Measurements from ENCODE around the gene SPEF2. TPM values are rescaled to one million over a fixed set of nuclear protein-coding genes. Genes with fewer than 3 reads are reported as not detected.

The SPEF2 gene
- total RNA-seq, 2 experiments from 2014 or later: 6.7 to 8.3 TPM

DNA sequence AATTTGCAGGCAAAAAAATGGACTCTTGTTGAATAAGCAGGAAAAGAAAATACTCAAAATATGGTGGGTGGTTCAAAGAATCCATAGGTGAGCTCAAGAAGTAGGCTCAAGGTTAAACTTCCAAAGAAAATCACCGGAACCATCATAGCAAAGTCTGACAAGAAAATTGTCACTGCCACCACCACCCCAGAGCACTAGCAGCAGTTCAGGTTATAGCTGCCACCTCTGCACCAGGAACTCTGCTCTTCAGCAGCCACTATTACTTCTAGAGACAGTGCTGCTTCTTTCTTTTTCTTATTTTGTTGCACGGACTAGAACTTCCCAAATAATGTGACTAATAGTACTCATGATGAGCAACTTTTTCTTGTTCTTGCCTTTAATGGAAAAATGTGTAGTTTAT, 70.3 kb downstream of the SPEF2 start:
- CTCF ChIA-PET: no interaction called here
- POLR2A ChIA-PET: no interaction called here

DNA sequence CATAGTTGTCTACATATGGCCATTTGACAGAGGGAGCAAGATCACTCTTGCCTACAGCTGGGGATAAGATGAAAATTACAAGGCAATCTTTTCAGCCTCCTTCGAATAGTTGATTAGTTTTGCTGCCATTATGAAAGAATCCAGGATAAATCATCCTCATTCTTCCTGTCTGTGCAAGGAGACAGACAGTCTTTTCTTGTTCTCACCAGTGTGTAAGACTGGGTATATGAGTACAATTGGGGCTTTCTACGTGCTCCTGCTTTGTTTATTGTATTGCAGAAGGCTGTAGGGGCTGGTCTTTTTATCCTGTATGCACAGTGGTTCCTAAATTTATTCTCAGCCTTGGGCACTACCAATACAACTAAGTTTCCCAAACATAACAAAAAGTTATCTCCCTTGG, 76.8 kb downstream of the SPEF2 start:
- CTCF ChIA-PET: no interaction called here
- POLR2A ChIA-PET: interaction anchor here (0.7 kb wide), 1 partner anchor 420 kb away, joined by 3 read pairs; no protein-coding TSS in a partner anchor

DNA sequence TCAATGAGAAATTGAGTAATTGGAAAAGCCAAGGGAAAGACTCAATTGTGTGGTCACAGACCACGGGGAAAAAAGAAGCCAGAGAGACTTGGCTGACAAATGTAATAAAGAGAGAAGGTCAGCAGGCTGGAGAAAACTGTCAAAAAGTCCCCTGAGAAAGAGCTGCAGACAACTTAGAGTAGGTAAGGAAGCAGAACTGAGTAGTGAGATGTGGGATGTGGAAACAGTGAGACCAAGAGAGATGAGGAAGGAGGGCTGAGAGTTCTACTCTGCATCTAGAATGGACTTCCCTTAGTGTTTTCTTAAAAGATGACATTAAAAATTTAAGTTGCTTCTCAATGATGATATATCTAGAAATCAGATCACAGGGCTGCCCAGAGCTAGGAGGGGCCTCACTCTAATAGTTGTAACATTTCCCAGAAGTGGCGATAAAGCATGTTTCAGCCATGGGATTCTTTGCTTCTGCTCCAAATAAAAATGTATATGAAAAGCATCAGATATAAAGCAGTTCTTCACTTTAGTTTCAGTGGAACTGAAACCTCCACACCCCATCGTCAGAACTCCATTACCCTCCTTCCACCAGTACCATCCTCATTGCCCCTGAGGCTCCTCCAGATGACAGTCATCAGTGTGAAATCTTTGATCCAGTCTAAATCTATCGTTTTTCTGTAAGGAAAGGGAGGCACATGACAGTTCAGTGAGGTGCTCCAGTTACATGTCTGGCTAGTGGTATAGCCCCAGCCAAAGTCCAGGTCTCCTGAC, 80.6 kb downstream of the SPEF2 start:
- CTCF ChIA-PET: no interaction called here
- POLR2A ChIA-PET: no interaction called here

DNA sequence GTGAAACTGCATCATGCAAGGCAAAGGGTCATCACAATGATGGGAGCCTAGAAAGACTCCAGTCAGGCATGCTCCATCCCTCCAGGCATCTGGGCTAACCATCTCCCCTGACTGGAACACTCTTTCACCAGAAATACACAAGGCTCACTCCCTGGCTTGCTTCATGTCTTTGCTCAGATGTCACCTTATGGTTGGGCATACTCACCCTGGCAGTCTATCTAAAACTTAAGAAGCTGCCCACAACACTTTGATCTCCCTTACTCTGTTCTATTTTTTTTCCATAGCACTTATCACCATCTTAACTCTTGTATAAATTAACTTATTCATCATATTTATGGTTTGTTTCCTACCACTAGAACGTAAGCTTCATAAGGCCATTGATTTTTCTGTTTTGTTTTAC, 90.0 kb downstream of the SPEF2 start:
- ChIA-PET CTCF (no interaction called here), POLR2A (no interaction called here)

DNA sequence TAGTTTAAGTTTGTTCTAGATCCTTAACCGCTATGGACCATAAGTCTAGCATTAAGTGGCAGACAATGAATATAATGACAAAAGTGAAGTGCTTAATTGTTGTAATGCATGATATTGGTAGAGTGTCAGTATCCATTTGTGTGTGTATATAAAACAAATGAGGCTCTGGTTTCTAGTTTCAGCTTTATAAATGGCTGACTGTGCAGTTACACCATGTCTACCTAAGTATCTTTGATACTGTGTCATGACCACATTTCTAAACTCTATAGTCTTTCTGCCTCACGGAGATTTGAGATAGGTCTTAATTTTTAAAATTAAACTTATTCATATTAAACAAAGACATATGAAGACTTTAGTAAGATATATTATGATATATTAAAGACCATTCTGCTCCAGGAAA, 92.0 kb downstream of the SPEF2 start:
- ChIA-PET POLR2A (no interaction called here), CTCF (no interaction called here)

DNA sequence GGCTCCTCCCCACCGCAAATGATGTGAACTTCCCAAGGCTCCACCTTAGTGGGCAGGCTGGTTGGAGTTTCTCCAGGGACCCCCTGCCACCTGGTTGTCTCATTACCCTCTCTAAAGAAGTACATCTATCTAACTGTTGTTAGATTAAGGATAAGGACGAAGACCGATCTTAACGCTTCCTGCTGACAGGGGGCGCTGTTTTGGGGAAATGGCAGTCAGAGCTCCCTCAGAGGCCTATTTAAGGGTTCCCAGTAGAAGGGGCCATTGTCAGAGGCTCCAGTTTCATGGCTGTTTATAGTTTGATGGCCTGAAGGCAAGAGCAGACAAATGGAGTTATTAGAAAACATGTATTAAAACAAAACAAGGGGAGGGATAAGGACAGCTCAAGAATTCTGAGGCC, 100.1 kb downstream of the SPEF2 start:
- CTCF ChIA-PET: no interaction called here
- POLR2A ChIA-PET: no interaction called here

DNA sequence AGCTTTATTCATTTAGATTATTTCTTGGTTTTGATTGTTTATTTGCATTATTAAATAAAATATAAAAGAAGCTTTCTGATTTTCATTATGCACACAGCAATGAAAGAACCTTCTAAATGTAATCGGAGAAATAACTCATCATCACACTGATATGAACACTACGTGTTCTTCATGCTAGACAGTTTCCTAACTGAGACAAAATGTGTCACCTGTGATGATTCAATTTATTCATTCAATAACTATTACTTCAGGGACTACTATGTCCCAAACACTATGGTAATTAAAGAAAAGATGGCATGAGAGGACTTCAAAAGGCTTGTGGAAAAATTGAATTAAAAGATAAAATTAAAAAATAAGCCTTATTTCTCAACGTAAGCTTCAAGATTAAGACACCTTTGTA, 118.1 kb downstream of the SPEF2 start:
- POLR2A ChIA-PET: no interaction called here
- CTCF ChIA-PET: interaction anchor here (0.9 kb wide), 1 partner anchor 62 kb away, joined by 5 read pairs; no protein-coding TSS in a partner anchor

DNA sequence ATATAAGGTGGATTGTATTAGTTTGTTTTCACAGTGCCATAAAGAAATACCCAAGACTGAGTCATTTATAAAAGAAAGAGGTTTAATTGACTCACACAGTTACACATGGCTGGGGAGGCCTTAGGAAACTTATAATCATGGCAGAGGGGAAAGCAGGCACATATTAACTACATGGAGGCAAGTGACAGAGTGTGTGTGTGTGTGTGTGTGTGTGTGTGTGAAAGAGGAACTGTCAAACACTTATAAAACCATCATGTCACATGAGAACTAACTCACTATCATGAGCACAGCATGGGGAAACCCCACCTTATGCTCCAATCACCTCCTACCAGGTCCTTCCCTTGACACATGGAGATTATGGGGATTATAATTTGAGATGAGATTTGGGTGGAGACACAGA, 118.6 kb downstream of the SPEF2 start:
- ChIA-PET CTCF (interaction anchor here (0.7 kb wide), 1 partner anchor 66 kb away, joined by 3 read pairs; no protein-coding TSS in a partner anchor), POLR2A (interaction anchor here (0.6 kb wide), 1 partner anchor 58 kb away, joined by 5 read pairs; no protein-coding TSS in a partner anchor)

DNA sequence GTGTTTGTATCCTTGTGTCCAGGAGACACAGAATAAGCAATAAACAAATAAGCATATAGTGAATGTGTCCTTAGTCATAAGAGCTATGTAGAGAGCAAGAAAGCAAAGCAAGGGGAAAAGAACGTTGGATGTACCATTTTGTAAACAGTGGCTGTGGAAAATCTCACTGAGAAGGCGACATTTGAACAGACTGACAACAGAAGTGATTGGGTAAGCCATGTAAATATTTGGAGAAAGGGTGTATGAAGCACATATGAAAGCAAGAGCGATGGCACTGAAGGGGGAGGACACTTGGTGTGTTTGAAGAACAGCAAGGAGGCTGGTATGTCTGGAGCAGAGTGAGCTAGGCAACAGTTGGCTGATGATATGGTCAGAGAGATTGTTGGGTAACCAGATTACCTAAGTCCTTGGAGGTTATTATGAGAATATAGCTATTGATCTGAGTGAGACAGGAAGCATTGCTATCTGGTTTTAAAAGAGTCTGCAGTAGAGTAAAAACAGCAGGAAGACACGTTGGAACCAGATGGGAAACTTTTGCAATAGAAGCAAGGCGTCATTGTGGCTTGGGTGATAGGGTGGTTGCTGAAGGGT, 123.6 kb downstream of the SPEF2 start:
- ChIA-PET CTCF (no interaction called here), POLR2A (no interaction called here)

DNA sequence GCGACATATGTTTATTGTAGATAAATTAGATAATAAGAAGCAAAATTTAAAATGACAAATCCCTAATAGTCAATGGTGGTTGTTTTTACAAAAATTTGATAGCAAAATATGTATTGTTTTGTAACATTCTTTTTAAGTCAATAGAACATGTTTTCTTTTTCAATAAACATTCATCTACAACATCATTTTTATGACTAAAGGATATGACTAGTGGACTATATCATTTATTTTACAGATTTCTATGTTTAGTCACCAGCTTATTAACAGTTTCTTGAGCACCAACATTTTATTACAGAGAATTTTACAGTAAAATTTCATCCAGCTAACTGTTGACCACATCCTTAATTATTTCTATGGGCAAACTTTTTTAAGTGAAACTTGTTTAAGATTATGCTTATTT, 124.3 kb downstream of the SPEF2 start:
- CTCF ChIA-PET: no interaction called here
- POLR2A ChIA-PET: no interaction called here

DNA sequence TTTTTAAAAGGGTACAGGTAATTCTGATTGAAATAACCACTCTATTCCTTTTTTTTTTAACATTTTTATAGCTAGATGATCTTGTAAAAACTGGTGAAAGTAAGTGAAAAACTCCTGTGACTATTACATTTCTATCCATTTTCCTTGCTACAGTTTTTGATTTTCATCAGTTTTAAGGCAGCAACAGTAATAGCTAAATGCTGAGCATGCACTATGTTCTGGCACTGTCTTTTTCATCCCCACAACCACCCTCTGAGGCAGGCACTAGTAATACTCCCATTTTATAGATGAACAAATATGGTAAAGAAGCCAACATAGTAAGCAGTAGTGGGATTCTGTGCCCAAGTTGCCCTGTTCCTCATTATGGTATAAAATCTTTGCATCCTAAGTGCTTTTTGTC, 126.0 kb downstream of the SPEF2 start:
- ChIA-PET CTCF (no interaction called here), POLR2A (no interaction called here)

DNA sequence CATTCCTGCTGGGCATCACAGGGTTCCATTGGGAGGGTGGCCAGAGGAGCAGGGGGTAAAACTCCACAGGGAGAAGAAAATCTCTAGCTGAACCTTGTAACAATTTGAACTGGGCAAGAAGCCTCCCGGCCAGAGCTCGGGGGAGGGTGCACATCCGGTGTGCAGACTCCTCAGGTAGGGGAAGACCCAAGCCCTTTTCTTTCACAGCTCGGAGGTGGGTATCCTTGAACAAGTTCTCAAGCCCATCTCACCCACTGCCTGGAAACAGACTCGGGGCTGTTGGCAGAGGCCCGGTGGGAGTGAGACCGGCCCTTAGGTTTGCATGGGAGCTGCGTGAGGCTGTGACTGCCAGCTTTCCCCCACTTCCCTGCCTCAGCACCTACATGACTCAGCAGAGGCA, 127.5 kb downstream of the SPEF2 start:
- ChIA-PET POLR2A (no interaction called here), CTCF (interaction anchor here (1.1 kb wide), 1 partner anchor 102 kb away, joined by 3 read pairs; no protein-coding TSS in a partner anchor)

DNA sequence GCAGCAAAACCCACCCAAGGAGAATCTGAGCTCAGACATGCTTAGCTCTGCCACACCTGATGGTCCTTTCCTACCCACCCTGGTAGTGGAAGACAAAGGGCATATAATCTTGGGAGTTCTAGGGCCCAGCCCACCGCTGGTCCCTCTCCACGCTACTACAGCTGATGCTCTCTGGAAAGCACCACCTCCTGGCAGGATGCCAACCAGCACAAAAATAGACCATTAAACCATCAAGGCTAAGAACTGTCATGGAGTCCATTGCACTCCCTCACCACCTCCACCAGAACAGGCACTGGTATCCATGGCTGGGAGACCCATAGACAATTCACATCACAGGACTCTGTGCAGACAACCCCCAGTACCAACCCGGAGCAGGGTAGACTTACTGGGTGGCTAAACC, 128.0 kb downstream of the SPEF2 start:
- ChIA-PET CTCF (no interaction called here), POLR2A (no interaction called here)

DNA sequence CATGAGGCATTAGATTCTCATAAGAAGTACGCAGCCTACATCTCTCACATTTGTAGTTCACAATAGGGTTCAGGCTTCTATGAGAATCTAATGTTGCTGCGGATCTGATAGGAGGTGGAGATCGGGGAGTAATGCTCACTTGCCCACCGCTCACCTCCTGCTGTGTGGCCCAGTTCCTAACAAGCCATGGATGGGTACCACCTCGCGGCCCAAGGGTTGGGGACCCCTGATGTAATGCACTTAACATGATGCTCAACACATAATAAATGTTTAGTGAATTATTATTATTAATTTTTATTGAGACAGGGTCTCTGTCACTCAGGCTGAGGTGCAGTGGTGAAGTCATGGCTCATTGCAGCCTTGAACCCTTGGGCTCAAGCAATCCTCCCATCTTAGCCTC, 134.3 kb downstream of the SPEF2 start:
- CTCF ChIA-PET: no interaction called here
- POLR2A ChIA-PET: no interaction called here

DNA sequence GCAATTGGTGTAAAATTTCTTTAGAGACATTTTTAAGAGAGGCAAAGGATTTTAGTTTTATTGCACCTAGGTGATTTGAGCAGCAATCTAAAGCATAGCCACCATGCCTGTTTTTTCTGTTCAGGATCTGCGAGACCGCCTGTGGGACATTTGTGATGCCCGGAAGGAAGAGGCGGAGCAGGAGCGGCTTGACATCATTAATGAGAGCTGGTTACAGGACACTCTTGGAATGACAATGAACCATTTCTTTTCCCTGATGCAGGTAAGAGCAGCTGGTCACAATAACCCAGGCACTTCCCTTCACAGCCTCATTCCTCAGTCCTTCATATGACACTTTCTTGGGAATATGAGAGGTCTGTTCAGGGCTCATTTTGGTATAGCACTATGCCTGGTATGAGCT, 135.8 kb downstream of the SPEF2 start:
- CTCF ChIA-PET: no interaction called here
- POLR2A ChIA-PET: no interaction called here

DNA sequence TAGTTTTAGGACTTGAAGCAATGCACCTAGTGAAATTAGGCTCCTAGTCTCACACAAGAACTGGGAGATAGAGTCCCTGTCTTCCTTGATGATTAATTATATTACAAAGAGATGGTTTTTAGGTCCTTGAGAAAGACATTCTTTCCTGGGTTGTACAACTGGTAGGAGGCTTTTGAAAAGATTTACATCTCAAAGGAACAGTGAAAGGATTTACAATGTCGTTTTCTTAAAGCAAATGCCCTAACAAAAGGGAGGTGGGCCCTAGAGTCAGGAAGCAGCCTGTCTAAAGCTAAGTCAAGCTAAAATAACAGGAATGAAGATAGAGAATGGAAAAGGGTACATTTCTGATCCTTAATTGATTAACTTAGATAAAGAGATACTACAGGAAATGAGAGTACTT, 136.8 kb downstream of the SPEF2 start:
- POLR2A ChIA-PET: no interaction called here
- CTCF ChIA-PET: interaction anchor here (0.7 kb wide), 1 partner anchor 33 kb away, joined by 3 read pairs; no protein-coding TSS in a partner anchor

DNA sequence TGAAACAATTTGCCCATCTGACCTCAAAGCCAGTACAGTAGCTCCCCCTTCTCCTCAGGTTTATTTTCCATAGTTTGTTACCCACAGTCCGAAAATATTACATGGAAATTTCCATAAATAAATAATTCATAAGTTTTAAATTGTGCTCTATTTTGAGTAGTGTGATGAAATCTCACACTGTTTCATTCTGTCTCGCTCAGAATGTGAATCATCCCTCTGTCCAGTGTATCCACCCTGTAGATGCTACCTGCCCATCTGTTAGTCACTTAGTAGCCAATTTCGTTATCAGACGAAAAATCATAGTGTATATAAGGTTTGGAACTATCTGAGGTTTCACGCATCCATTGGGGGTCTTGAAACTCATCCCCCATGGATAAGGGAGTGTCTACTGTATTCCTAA, 138.3 kb downstream of the SPEF2 start:
- CTCF ChIA-PET: no interaction called here

DNA sequence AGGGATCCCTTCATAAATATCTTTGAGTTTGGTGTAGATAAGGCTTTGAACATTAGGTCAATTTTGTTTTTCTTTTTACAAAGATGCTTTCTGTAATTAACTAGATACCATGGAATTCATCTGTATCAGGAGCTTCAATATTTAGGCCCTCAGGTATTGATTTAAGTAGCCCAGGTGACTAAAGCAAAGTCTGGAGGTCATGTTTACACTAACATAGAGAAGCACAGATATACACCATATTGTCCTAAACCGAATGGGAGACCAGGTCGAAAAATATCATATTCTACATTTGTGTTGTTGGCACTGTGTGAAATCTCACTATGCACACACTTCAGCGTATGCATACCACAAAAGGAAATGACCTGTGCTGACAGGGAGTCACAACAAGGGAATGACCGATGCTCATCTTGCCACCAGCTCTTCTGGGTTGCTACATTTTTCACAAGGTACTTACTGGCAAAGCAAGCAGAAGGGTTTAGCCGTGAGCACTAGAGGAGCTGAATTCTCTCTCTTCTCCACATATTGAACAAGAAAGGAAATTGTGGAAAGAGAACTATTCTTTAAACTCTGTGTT, 140.6 kb downstream of the SPEF2 start:
- POLR2A ChIA-PET: no interaction called here
- CTCF ChIA-PET: interaction anchor here (1.9 kb wide), 1 partner anchor 19 kb away, joined by 6 read pairs; no protein-coding TSS in a partner anchor

More for the DNA sequence above, 138.3 kb downstream of the SPEF2 start:
- POLR2A ChIA-PET: no interaction called here

DNA sequence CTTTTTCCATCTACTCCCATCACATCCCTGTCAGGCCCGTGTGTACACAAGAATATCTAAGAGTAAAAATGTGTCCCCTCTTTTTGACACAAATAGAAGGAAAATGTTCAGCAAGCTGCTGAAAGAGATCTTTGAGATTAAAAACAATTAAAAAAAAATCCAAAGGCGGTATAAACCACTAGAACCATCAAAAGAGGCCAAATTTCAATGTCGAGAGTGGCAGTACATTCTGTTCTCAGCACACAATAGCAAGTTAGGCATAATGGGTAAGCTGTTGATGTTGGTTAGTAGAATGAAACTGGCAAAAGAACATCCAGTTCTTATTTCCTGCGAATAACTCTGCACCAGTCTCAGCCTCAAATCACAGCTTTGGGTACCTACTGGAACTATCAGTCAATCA, 143.9 kb downstream of the SPEF2 start:
- CTCF ChIA-PET: interaction anchor here (1.0 kb wide), 1 partner anchor 12 kb away, joined by 3 read pairs; no protein-coding TSS in a partner anchor
- POLR2A ChIA-PET: no interaction called here

DNA sequence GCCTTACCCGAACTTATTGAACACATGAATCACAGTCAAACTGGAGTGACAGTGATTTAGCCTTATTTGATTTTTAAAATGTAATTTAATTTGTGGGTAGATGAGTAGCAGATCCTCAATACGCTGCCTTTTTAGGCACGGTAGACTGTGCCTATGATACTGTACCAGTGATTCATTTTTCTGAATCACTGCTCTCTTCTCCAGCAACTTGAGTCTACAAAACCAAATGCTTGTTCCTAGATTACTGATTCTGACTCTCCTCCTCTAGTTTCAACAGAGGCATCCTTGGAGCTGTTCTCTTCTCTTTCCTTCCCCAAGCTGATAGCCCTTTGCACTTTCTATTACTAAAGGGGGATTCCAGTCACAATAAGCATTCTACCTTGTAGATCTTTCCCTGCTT, 144.7 kb downstream of the SPEF2 start:
- CTCF ChIA-PET: no interaction called here
- POLR2A ChIA-PET: interaction anchor here (0.6 to 0.7 kb wide), 2 partner anchors 8 to 474 kb away, joined by 3 read pairs; no protein-coding TSS in a partner anchor

DNA sequence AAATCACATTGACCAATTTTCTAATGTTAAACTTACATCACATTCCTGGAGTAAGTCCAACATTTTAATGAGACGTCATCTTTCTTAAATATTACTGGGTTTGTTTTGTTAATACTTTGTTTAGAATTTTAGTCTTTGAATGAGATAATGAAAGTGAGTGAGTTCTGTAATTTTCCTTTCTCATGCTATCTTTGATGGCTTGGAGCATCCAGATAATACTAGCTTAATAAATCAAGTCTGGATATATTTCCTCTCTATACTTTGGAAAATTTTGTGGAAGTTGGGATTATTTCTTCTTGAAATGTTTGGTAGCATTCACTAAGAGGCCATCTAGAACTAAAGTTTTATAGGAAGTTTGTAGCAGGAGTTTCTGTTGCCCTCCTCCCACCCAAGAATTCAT, 148.3 kb downstream of the SPEF2 start:
- ChIA-PET POLR2A (no interaction called here), CTCF (no interaction called here)

Data from activated CD8-positive, alpha-beta memory T cell treated with anti-CD3 and anti-CD28 coated beads for 36 hours (primary cell).